CD4-positive, alpha-beta memory T cell (primary cell): ENCODE results near the gene OSBP2. TPM values are rescaled to one million over a fixed set of nuclear protein-coding genes. Genes with fewer than 3 reads are reported as not detected.

Experiments
- CTCF ChIA-PET: fragments of 350-600 bp; sonication (Branson Sonifier 250); formaldehyde crosslinking; loops from one replicate; lab custom pipeline; 2021; ENCODE audit warnings: inconsistent platforms; ENCODE audit not compliant: partially characterized antibody; lab: Charles Lee
- POLR2A ChIA-PET: fragments of 350-600 bp; sonication (Branson Sonifier 250); formaldehyde crosslinking; loops from one replicate; lab custom pipeline; 2021; ENCODE audit not compliant: partially characterized antibody; lab: Charles Lee
- DNase-seq, 5 donors: peaks; one replicate each; pipeline versions ENCODE4 v3.0.0 to v3.0.0-alpha.2; 2020 to 2022; ENCODE audit warnings: mixed read lengths in 1 of 5
- H3K27ac ChIP-seq: one replicate; pipeline ENCODE4 v1.7.0; 2013; ENCODE audit warnings: low read depth, low read length
- H3K27me3 ChIP-seq: 2 replicates; pipeline ENCODE4 v1.7.0; 2013; ENCODE audit warnings: mild to moderate bottlenecking, low read length, moderate library complexity; ENCODE audit not compliant: insufficient read depth
- H3K36me3 ChIP-seq: 2 replicates; pipeline ENCODE4 v1.7.0; 2013; ENCODE audit warnings: mild to moderate bottlenecking, low read length, moderate library complexity; ENCODE audit not compliant: insufficient read depth
- H3K4me1 ChIP-seq: 2 replicates; pipeline ENCODE4 v1.7.0; 2013; ENCODE audit warnings: mild to moderate bottlenecking, low read length, moderate library complexity; ENCODE audit not compliant: insufficient read depth
- H3K4me3 ChIP-seq, 2 donors: one replicate each; pipeline ENCODE4 v1.7.0; 2013; ENCODE audit warnings: low read length in 2 of 2, mild to moderate bottlenecking in 1 of 2
- H3K9me3 ChIP-seq, 2 donors: one replicate each; pipeline ENCODE4 v1.7.0; 2013; ENCODE audit warnings: low read length in 2 of 2, control low read depth in 1 of 2; ENCODE audit not compliant: control insufficient read depth in 1 of 2
- H3K27ac Mint-ChIP-seq, 7 donors: one replicate each; pipeline ENCODE4 v1.8.0; 2020 to 2021; ENCODE audit warnings: mixed read lengths in 7 of 7, mild to moderate bottlenecking in 6 of 7, inconsistent platforms in 3 of 7, moderate library complexity in 3 of 7
- H3K27me3 Mint-ChIP-seq, 2 donors: one replicate each; pipeline ENCODE4 v1.8.0; 2020 to 2021; ENCODE audit warnings: mixed read lengths in 2 of 2
- H3K36me3 Mint-ChIP-seq, 2 donors: one replicate each; pipeline ENCODE4 v1.8.0; 2020 to 2021; ENCODE audit warnings: mixed read lengths in 2 of 2, inconsistent platforms in 1 of 2, mild to moderate bottlenecking in 1 of 2
- H3K4me1 Mint-ChIP-seq, 4 donors: one replicate each; pipeline ENCODE4 v1.8.0; 2020 to 2021; ENCODE audit warnings: mixed read lengths in 4 of 4, mild to moderate bottlenecking in 1 of 4
- H3K4me3 Mint-ChIP-seq, 8 donors: one replicate each; pipeline ENCODE4 v1.8.0; 2020 to 2021; ENCODE audit warnings: mixed read lengths in 8 of 8, mild to moderate bottlenecking in 7 of 8, moderate library complexity in 6 of 8, inconsistent platforms in 3 of 8
- H3K9me3 Mint-ChIP-seq, 8 donors: one replicate each; pipeline ENCODE4 v1.8.0; 2020 to 2021; ENCODE audit warnings: mixed read lengths in 8 of 8, mild to moderate bottlenecking in 5 of 8, inconsistent platforms in 3 of 8, moderate library complexity in 1 of 8
- intact Hi-C: fragments of 100-400 bp; cut with micrococcal nuclease; formaldehyde crosslinking; loops from one replicate; pipeline ENCODE4 v1.15.1; 2023
- polyA plus RNA-seq, 2 donors: library from polyadenylated mRNA; unstranded; fragments of 300-500 nt; fragmentation: Illumina TruSeq; gene quantifications; one replicate each; pipeline ENCODE4 v1.2.3, GENCODE V29; 2021
- total RNA-seq, 2 experiments: library from RNA; stranded (reverse); gene quantifications; one replicate each; pipeline ENCODE4 v1.2.3, GENCODE V29; 2021

The OSBP2 gene
- total and polyA plus RNA-seq, 4 experiments from 2014 or later = 0.39 to 1.3 (median 0.74) TPM

GRCh38 chr22:30754521-30754920, 59.8 kb downstream of the OSBP2 start:
- Histone ChIP-seq H3K36me3 (no peaks in the 10 kb centered on the region), H3K9me3 (no peaks in the 10 kb centered on the region), H3K27me3 (no peaks in the 10 kb centered on the region), H3K27ac (no peak overlapping the region), H3K4me3 (no peak overlapping the region), H3K4me1 (no peaks in the 10 kb centered on the region)
- intact Hi-C loops = no loop called here
- DNase-seq = no peak
- Mint-ChIP-seq H3K27ac (no peak overlapping the region), H3K9me3 (peaks cover 0 to 3% (median 0%) of the 10 kb centered on the region in 8 donors), H3K27me3 (no peaks in the 10 kb centered on the region), H3K4me3 (no peak overlapping the region), H3K4me1 (no peaks in the 10 kb centered on the region), H3K36me3 (no peaks in the 10 kb centered on the region)
- ChIA-PET CTCF (interaction anchor here (0.9 to 3.5 kb wide), 5 partner anchors 9 to 310 kb away, joined by 3 to 75 read pairs (median 5); partner anchors contain the start of gene SLC35E4), POLR2A (interaction anchor here (2.1 kb wide), 1 partner anchor 120 kb away, joined by 33 read pairs; the partner anchor contains the start of gene SLC35E4)

DNA sequence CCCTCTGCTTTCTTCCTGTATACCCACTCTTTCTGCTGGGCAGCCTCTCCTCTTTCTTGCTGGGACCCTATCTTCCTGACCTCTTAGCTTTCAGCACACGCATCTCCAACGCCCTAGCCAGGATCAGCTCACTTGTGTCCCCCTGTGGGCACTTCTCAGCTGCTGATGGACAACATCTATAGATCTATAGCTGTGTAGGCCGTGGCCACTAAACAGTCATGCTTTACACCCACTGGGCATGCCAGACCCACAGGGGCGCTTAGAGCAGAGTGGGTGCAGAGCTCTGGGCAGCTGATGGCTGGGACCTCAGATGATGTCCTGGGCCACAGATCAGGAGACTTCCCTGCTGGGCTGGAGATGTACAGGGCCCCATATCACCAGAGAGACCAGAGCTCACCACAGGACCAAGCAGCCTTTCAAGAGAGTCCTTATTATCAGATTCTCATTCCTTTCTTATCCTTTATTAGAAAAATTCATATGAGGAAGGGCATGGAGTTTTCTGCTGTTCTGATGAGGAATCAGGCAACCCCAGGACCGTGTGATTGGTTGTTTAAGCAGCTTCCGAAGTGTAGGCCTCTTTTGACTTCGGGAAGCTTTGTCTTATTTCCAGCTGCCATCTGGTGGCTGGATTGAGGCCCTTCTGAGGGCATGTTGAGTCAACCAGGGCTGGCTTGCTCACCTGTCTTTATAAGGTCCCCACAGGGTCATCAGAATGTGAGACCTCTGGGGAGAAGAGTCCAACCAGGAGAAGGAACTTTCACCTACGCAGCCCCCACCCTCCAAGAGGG, 60.5 kb downstream of the OSBP2 start:
- Histone ChIP-seq H3K27me3 (no peaks in the 10 kb centered on the region), H3K9me3 (no peaks in the 10 kb centered on the region), H3K4me1 (no peaks in the 10 kb centered on the region), H3K4me3 (no peak overlapping the region), H3K27ac (no peak overlapping the region), H3K36me3 (no peaks in the 10 kb centered on the region)
- ChIA-PET POLR2A (interaction anchor here (2.1 kb wide), 1 partner anchor 121 kb away, joined by 33 read pairs; the partner anchor contains the start of gene SLC35E4), CTCF (interaction anchor here (0.7 to 3.5 kb wide), 8 partner anchors 8 to 310 kb away, joined by 3 to 75 read pairs (median 4); partner anchors contain the start of gene SLC35E4)
- Mint-ChIP-seq H3K9me3 (peaks cover 0 to 3% (median 0%) of the 10 kb centered on the region in 8 donors), H3K27me3 (no peaks in the 10 kb centered on the region), H3K4me3 (no peak overlapping the region), H3K4me1 (no peaks in the 10 kb centered on the region), H3K27ac (no peak overlapping the region), H3K36me3 (no peaks in the 10 kb centered on the region)
- DNase-seq = peak in 4 of 5 donors; percentile 22 to 34 (median 25)
- intact Hi-C loops = loop anchor here (1.0 kb wide), 1 partner anchor 88 kb away; the partner anchor contains the start of gene DUSP18

- Histone ChIP-seq H3K4me3 (no peak overlapping the region), H3K27ac (no peak overlapping the region), H3K4me1 (no peaks in the 10 kb centered on the region), H3K36me3 (no peaks in the 10 kb centered on the region), H3K27me3 (no peaks in the 10 kb centered on the region), H3K9me3 (no peaks in the 10 kb centered on the region)
- no peaks in the 10 kb centered on the region for H3K36me3 Mint-ChIP-seq
- peaks cover 0 to 3% (median 0%) of the 10 kb centered on the region in 8 donors for H3K9me3 Mint-ChIP-seq
- H3K27ac Mint-ChIP-seq = no peak overlapping the region
- H3K27me3 Mint-ChIP-seq = no peaks in the 10 kb centered on the region
- ChIA-PET POLR2A (interaction anchor here (2.1 kb wide), 1 partner anchor 121 kb away, joined by 33 read pairs; the partner anchor contains the start of gene SLC35E4), CTCF (interaction anchor here (0.7 to 3.5 kb wide), 6 partner anchors 8 to 307 kb away, joined by 3 to 75 read pairs (median 4); partner anchors contain the start of gene SLC35E4)
- intact Hi-C loops = loop anchor here (1.0 kb wide), 1 partner anchor 88 kb away; the partner anchor contains the start of gene DUSP18
- no peaks in the 10 kb centered on the region for H3K4me1 Mint-ChIP-seq
- no peak overlapping the region for H3K4me3 Mint-ChIP-seq
- DNase-seq = no peak
Observed at GRCh38 chr22:30755759-30756124, 61.1 kb downstream of the OSBP2 start.

GRCh38 chr22:30763815-30764673, 69.4 kb downstream of the OSBP2 start:
- no peak overlapping the region for H3K4me3 Mint-ChIP-seq

DNA sequence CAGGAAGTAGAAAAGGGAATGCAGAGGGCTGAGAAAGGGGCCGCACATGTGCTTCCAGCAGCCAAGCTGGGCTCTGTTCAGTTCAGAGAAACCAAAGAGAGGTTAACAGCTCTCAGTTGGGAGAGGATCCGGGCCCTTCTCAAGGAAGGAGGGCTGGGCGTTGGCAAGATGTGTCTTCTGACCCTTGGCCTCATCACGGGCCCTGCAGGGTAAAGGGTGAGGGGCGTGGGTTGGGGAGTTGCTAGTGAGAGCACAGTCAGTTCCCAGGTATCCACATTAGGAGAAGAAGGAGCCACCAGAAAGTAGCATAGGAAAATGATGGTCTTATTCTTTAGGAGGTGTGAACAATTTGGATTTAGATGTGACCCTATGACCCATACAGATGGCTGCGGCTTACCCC, 73.0 kb downstream of the OSBP2 start:
- Histone ChIP-seq H3K27me3 (no peaks in the 10 kb centered on the region), H3K4me1 (no peaks in the 10 kb centered on the region), H3K27ac (no peak overlapping the region), H3K9me3 (no peaks in the 10 kb centered on the region), H3K4me3 (no peak overlapping the region), H3K36me3 (no peaks in the 10 kb centered on the region)
- H3K27ac Mint-ChIP-seq = no peak overlapping the region
- H3K36me3 Mint-ChIP-seq = no peaks in the 10 kb centered on the region
- ChIA-PET CTCF (interaction anchor here (0.8 kb wide), 1 partner anchor 152 kb away, joined by 3 read pairs; no protein-coding TSS in a partner anchor), POLR2A (interaction anchor here (0.7 kb wide), 1 partner anchor 387 kb away, joined by 4 read pairs; no protein-coding TSS in a partner anchor)
- no peaks in the 10 kb centered on the region for H3K9me3 Mint-ChIP-seq
- H3K27me3 Mint-ChIP-seq = no peaks in the 10 kb centered on the region
- intact Hi-C loops = loop anchor here (10.0 kb wide), 1 partner anchor 867 kb away; no protein-coding TSS in a partner anchor
- no peak for DNase-seq
- no peaks in the 10 kb centered on the region for H3K4me1 Mint-ChIP-seq
- no peak overlapping the region for H3K4me3 Mint-ChIP-seq

More at GRCh38 chr22:30763815-30764673, 69.4 kb downstream of the OSBP2 start:
- H3K27me3 Mint-ChIP-seq = no peaks in the 10 kb centered on the region
- ChIA-PET POLR2A (no interaction called here), CTCF (interaction anchor here (1.1 to 4.2 kb wide), 10 partner anchors 9 to 549 kb away, joined by 3 to 18 read pairs (median 5); no protein-coding TSS in a partner anchor)
- Histone ChIP-seq H3K9me3 (no peaks in the 10 kb centered on the region), H3K36me3 (no peaks in the 10 kb centered on the region), H3K4me1 (no peaks in the 10 kb centered on the region), H3K27me3 (no peaks in the 10 kb centered on the region), H3K27ac (no peak overlapping the region), H3K4me3 (no peak overlapping the region)
- no peaks in the 10 kb centered on the region for H3K36me3 Mint-ChIP-seq
- DNase-seq = peak; percentile 52 to 67 (median 57)
- intact Hi-C loops = loop anchor here (1.0 to 10.0 kb wide), 3 partner anchors 320 to 871 kb away; no protein-coding TSS in a partner anchor
- H3K4me1 Mint-ChIP-seq = no peaks in the 10 kb centered on the region
- H3K9me3 Mint-ChIP-seq = no peaks in the 10 kb centered on the region
- no peak overlapping the region for H3K27ac Mint-ChIP-seq

GRCh38 chr22:30770716-30771115, 76.0 kb downstream of the OSBP2 start:
- ChIA-PET POLR2A (no interaction called here), CTCF (no interaction called here)
- Histone ChIP-seq H3K4me3 (no peak overlapping the region), H3K9me3 (no peaks in the 10 kb centered on the region), H3K36me3 (no peaks in the 10 kb centered on the region), H3K4me1 (no peaks in the 10 kb centered on the region), H3K27ac (no peak overlapping the region), H3K27me3 (no peaks in the 10 kb centered on the region)
- H3K36me3 Mint-ChIP-seq = no peaks in the 10 kb centered on the region
- H3K9me3 Mint-ChIP-seq = no peaks in the 10 kb centered on the region
- intact Hi-C loops = no loop called here
- H3K4me1 Mint-ChIP-seq = no peaks in the 10 kb centered on the region
- no peak overlapping the region for H3K4me3 Mint-ChIP-seq
- no peaks in the 10 kb centered on the region for H3K27me3 Mint-ChIP-seq
- no peak for DNase-seq
- peak overlapping the region in 1 of 7 donors; percentile 81 for H3K27ac Mint-ChIP-seq
